ENCODE measurements around the gene TFB2M. TPM values are rescaled to one million over a fixed set of nuclear protein-coding genes. Genes with fewer than 3 reads are reported as not detected.
A peak's percentile ranks its signal among the peaks of the same experiment; 100 is the strongest.

TFB2M gene
- total and polyA plus RNA-seq, 2 of the 13 experiments (the other 11 are each of a cell fraction or from before 2014, with no cell fraction given), result 15.7 to 31.4 TPM

- TF ChIP-seq ZNF503 (CRISPR knock-in tag; IDR thresholded peaks at IDR 0.05) (no peak), CERS6 (CRISPR knock-in tag; IDR thresholded peaks at IDR 0.05) (no peak), HDAC1 (CRISPR knock-in tag; IDR thresholded peaks at IDR 0.05) (peak; percentile 89), CC2D1A (CRISPR knock-in tag; IDR thresholded peaks at IDR 0.05) (no peak), ZNF292 (CRISPR knock-in tag; IDR thresholded peaks at IDR 0.05; ENCODE audit: borderline replicate concordance, low read depth) (peak; percentile 42; the same call in 1 of the 2 replicates), WIZ (CRISPR knock-in tag; IDR thresholded peaks at IDR 0.05) (no peak), EZH2 (conservative IDR thresholded peaks at IDR 0.05; ENCODE audit: low read depth, low read length) (no peak), ARID2 (CRISPR knock-in tag; IDR thresholded peaks at IDR 0.05; ENCODE audit: borderline replicate concordance) (no peak), TEAD3 (CRISPR knock-in tag; optimal IDR thresholded peaks at IDR 0.05; ENCODE audit: borderline replicate concordance) (peak; percentile 37), FOSL2 (CRISPR knock-in tag; IDR thresholded peaks at IDR 0.05) (peak; percentile 11), ZNF770 (CRISPR knock-in tag; IDR thresholded peaks at IDR 0.05) (peak; percentile 89), SRF (IDR thresholded peaks at IDR 0.05; ENCODE audit: low read depth, low read length) (no peak), NCOA5 (CRISPR knock-in tag; IDR thresholded peaks at IDR 0.05) (no peak), ZNF772 (CRISPR knock-in tag; IDR thresholded peaks at IDR 0.05) (peak; percentile 71; the same call in 1 of the 2 replicates), TEAD2 (CRISPR knock-in tag; IDR thresholded peaks at IDR 0.05) (no peak), ZNF138 (CRISPR knock-in tag; IDR thresholded peaks at IDR 0.05; ENCODE audit: low read depth) (peak; percentile 57; the same call in 1 of the 2 replicates), POLR2AphosphoS5 (IDR thresholded peaks at IDR 0.05; ENCODE audit: low read depth, low read length) (peak; percentile 76), SMAD9 (CRISPR knock-in tag; IDR thresholded peaks at IDR 0.05) (no peak), U2AF2 (IDR thresholded peaks at IDR 0.05; ENCODE audit: low read depth, low read length) (no peak), GATA4 (IDR thresholded peaks at IDR 0.05; ENCODE audit: borderline replicate concordance, low read depth) (no peak), ZSCAN20 (CRISPR knock-in tag; IDR thresholded peaks at IDR 0.05; ENCODE audit: borderline replicate concordance) (no peak), ZSCAN21 (CRISPR knock-in tag; IDR thresholded peaks at IDR 0.05; ENCODE audit: borderline replicate concordance) (no peak; the same call in 1 of the 2 replicates), MAFG (CRISPR knock-in tag; IDR thresholded peaks at IDR 0.05) (no peak), ZKSCAN8 (CRISPR knock-in tag; IDR thresholded peaks at IDR 0.05; ENCODE audit: borderline replicate concordance) (no peak), ATF6 (CRISPR knock-in tag; conservative IDR thresholded peaks at IDR 0.05) (no peak), GATAD2A (CRISPR knock-in tag; IDR thresholded peaks at IDR 0.05) (peak; percentile 74)
Measured at GRCh38 chr1:246566128-246566812, at the start of gene TFB2M, which contains the start of gene CNST (continued).
